H9 (cell line): ENCODE results near the gene ARAP1. TPM values are rescaled to one million over a fixed set of nuclear protein-coding genes. Genes with fewer than 3 reads are reported as not detected.

Source experiments
- DNase-seq: peaks from one replicate; pipeline ENCODE4 v3.0.0-alpha.2; 2017
- H2AFZ ChIP-seq: one replicate; pipeline ENCODE4 v1.6.1; 2013; ENCODE audit warnings: mild to moderate bottlenecking, low read length, control low read depth, moderate library complexity
- H2AK5ac ChIP-seq: 2 replicates; pipeline ENCODE4 v1.6.1; 2013; ENCODE audit warnings: low read length, control low read depth, mixed read lengths; ENCODE audit not compliant: insufficient read length
- H2BK120ac ChIP-seq: one replicate; pipeline ENCODE4 v1.6.1; 2013; ENCODE audit warnings: low read depth, mild to moderate bottlenecking, low read length, control low read depth, inconsistent platforms; ENCODE audit not compliant: poor library complexity, severe bottlenecking
- H2BK12ac ChIP-seq: 2 replicates; pipeline ENCODE4 v1.6.1; 2013; ENCODE audit warnings: low read length, control low read depth, mixed read lengths, low read depth; ENCODE audit not compliant: insufficient read length
- H2BK15ac ChIP-seq: 2 replicates; pipeline ENCODE4 v1.6.1; 2013; ENCODE audit warnings: low read depth, low read length, control low read depth
- H2BK20ac ChIP-seq: one replicate; pipeline ENCODE4 v1.6.1; 2013; ENCODE audit warnings: low read depth, mild to moderate bottlenecking, low read length, control low read depth, inconsistent platforms; ENCODE audit not compliant: poor library complexity, severe bottlenecking
- H2BK5ac ChIP-seq: 2 replicates; pipeline ENCODE4 v1.6.1; 2013; ENCODE audit warnings: low read length, control low read depth, mixed read lengths; ENCODE audit not compliant: insufficient read length
- H3K14ac ChIP-seq: 2 replicates; pipeline ENCODE4 v1.6.1; 2013; ENCODE audit warnings: low read length, control low read depth; ENCODE audit not compliant: insufficient read depth
- H3K18ac ChIP-seq: 2 replicates; pipeline ENCODE4 v1.6.1; 2013; ENCODE audit warnings: low read depth, mild to moderate bottlenecking, mixed read lengths, low read length, control low read depth; ENCODE audit not compliant: insufficient read length
- H3K23ac ChIP-seq: 2 replicates; pipeline ENCODE4 v1.6.1; 2013; ENCODE audit warnings: low read length, control low read depth, mixed read lengths, low read depth; ENCODE audit not compliant: insufficient read length
- H3K23me2 ChIP-seq: 2 replicates; pipeline ENCODE4 v1.6.1; 2013; ENCODE audit warnings: low read depth, mild to moderate bottlenecking, mixed read lengths, low read length, control low read depth; ENCODE audit not compliant: insufficient read length, poor library complexity, severe bottlenecking
- H3K27ac ChIP-seq: 2 replicates; pipeline ENCODE4 v1.5.1; 2013; ENCODE audit warnings: low read length, control low read depth, mixed read lengths, low read depth; ENCODE audit not compliant: insufficient read length
- H3K27me3 ChIP-seq: 2 replicates; pipeline ENCODE4 v1.6.1; 2013; ENCODE audit warnings: low read length, control low read depth, inconsistent platforms; ENCODE audit not compliant: insufficient read depth
- H3K4ac ChIP-seq: 2 replicates; pipeline ENCODE4 v1.6.1; 2013; ENCODE audit warnings: low read depth, mild to moderate bottlenecking, control low read depth, inconsistent platforms, low read length, moderate library complexity
- H3K4me1 ChIP-seq: 2 replicates; pipeline ENCODE4 v1.6.1; 2013; ENCODE audit warnings: low read length, control low read depth, inconsistent platforms; ENCODE audit not compliant: insufficient read depth
- H3K4me2 ChIP-seq: 2 replicates; pipeline ENCODE4 v1.6.1; 2013; ENCODE audit warnings: low read length, control low read depth, mixed read lengths; ENCODE audit not compliant: insufficient read length, insufficient read depth
- H3K56ac ChIP-seq: 2 replicates; pipeline ENCODE4 v1.6.1; 2013; ENCODE audit warnings: low read depth, mild to moderate bottlenecking, mixed read lengths, low read length, control low read depth; ENCODE audit not compliant: insufficient read length
- H3K79me1 ChIP-seq: 2 replicates; pipeline ENCODE4 v1.6.1; 2013; ENCODE audit warnings: low read depth, mild to moderate bottlenecking, moderate library complexity, low read length, control low read depth, inconsistent platforms; ENCODE audit not compliant: insufficient read depth, poor library complexity, severe bottlenecking
- H3K79me2 ChIP-seq: 2 replicates; pipeline ENCODE4 v1.6.1; 2013; ENCODE audit warnings: low read length, control low read depth, inconsistent platforms; ENCODE audit not compliant: insufficient read depth
- H3K9ac ChIP-seq: 2 replicates; pipeline ENCODE4 v1.6.1; 2013; ENCODE audit warnings: low read length, control low read depth, mixed read lengths; ENCODE audit not compliant: insufficient read length; ENCODE audit errors: extremely low read depth
- H3K9me3 ChIP-seq: one replicate; pipeline ENCODE4 v1.6.1; 2013; ENCODE audit warnings: low read depth, low read length, inconsistent platforms; ENCODE audit not compliant: control insufficient read depth
- H3T11ph ChIP-seq: one replicate; pipeline ENCODE4 v1.6.1; 2013; ENCODE audit warnings: mild to moderate bottlenecking, low read length, control low read depth, inconsistent platforms
- H4K20me1 ChIP-seq: one replicate; pipeline ENCODE4 v1.6.1; 2013; ENCODE audit not compliant: control insufficient read depth, insufficient read length, insufficient read depth
- H4K5ac ChIP-seq: 2 replicates; pipeline ENCODE4 v1.6.1; 2013; ENCODE audit warnings: low read depth, mild to moderate bottlenecking, mixed read lengths, low read length, control low read depth; ENCODE audit not compliant: insufficient read length
- H4K8ac ChIP-seq: replicated peaks from 2 replicates; pipeline ENCODE4 v1.6.1; 2013; ENCODE audit warnings: low read length, control low read depth, mixed read lengths, low read depth; ENCODE audit not compliant: insufficient read length
- H4K91ac ChIP-seq: 2 replicates; pipeline ENCODE4 v1.6.1; 2013; ENCODE audit warnings: low read depth, mild to moderate bottlenecking, moderate library complexity, mixed read lengths, low read length, control low read depth; ENCODE audit not compliant: insufficient read length
- H3K27ac Mint-ChIP-seq, 3 experiments: 2 replicates in 2 of 3; 3 replicates in 1 of 3; pipeline ENCODE4 v1.8.0; 2020 to 2021; ENCODE audit warnings: mixed read lengths in 3 of 3, mild to moderate bottlenecking in 1 of 3, moderate library complexity in 1 of 3
- H3K27me3 Mint-ChIP-seq: 2 replicates; pipeline ENCODE4 v1.8.0; 2021; ENCODE audit warnings: low read depth, mild to moderate bottlenecking, moderate library complexity, mixed read lengths
- H3K36me3 Mint-ChIP-seq, 3 experiments: 2 replicates in 2 of 3; 3 replicates in 1 of 3; pipeline ENCODE4 v1.8.0; 2020 to 2021; ENCODE audit warnings: low read depth in 3 of 3, mixed read lengths in 3 of 3; ENCODE audit not compliant: insufficient read depth in 1 of 3
- H3K4me1 Mint-ChIP-seq, 2 experiments: 2 replicates each; pipeline ENCODE4 v1.8.0; 2020; ENCODE audit warnings: mixed read lengths in 2 of 2
- H3K4me3 Mint-ChIP-seq, 2 experiments: 2 replicates in 1 of 2; 3 replicates in 1 of 2; pipeline ENCODE4 v1.8.0; 2020 to 2021; ENCODE audit warnings: mild to moderate bottlenecking in 2 of 2, mixed read lengths in 2 of 2, moderate library complexity in 1 of 2
- H3K9me3 Mint-ChIP-seq, 2 experiments: 2 replicates in 1 of 2; 3 replicates in 1 of 2; pipeline ENCODE4 v1.8.0; 2020; ENCODE audit warnings: mild to moderate bottlenecking in 2 of 2, mixed read lengths in 2 of 2, moderate library complexity in 1 of 2
- CTCF ChIP-seq: fragments of 200-600 bp; sonication (generic); conservative IDR thresholded peaks from 3 replicates; pipeline ENCODE4 v1.8.0; 2021; ENCODE audit warnings: antibody characterized with exemption, mild to moderate bottlenecking
- WGBS: extraction: QIAGEN DNeasy Blood & Tissue Kit; methylation state at CpG from one replicate; pipeline ENCODE4 v1.1.7; 2013; ENCODE audit warnings: missing lambda C conversion rate, low lambda C conversion rate, mixed read lengths; ENCODE audit not compliant: insufficient read length; ENCODE audit errors: extremely low coverage; 5-methylcytosine and 5-hydroxymethylcytosine counted together
- total RNA-seq: library from RNA; stranded (reverse); gene quantifications from 2 replicates; pipeline ENCODE4 v1.2.1, GENCODE V29; 2021

Gene ARAP1
- total RNA-seq, 1 experiment from 2014 or later: 59.4 TPM

GRCh38 chr11:72702577-72703241 is 49.5 kb downstream of the ARAP1 start:
- Histone ChIP-seq H2BK5ac (no peak overlapping the region), H2AFZ (no peak overlapping the region), H3K23me2 (peaks cover 3% of the 10 kb centered on the region), H4K5ac (no peak overlapping the region), H2AK5ac (no peak overlapping the region), H4K20me1 (peaks cover 2% of the 10 kb centered on the region), H3K23ac (no peak overlapping the region), H3K4ac (no peak overlapping the region), H3K9me3 (no peaks in the 10 kb centered on the region), H3K79me2 (no peaks in the 10 kb centered on the region), H3K27me3 (no peaks in the 10 kb centered on the region), H2BK20ac (no peak overlapping the region), H3K4me2 (no peak overlapping the region), H3T11ph (no peak overlapping the region), H3K9ac (no peak overlapping the region), H2BK12ac (no peak overlapping the region), H4K91ac (no peak overlapping the region), H3K56ac (no peak overlapping the region), H3K79me1 (no peaks in the 10 kb centered on the region), H3K27ac (no peak overlapping the region), H3K14ac (no peak overlapping the region), H2BK120ac (no peak overlapping the region), H3K4me1 (peaks cover 5% of the 10 kb centered on the region; the same call in 1 of the 2 replicates), H4K8ac (no peak overlapping the region), H2BK15ac (no peak overlapping the region), H3K18ac (no peak overlapping the region)
- H3K4me3 Mint-ChIP-seq: no peak overlapping the region
- DNase-seq: no peak
- TF ChIP-seq CTCF: no peak
- peak overlapping the region in 2 of 3 experiments; percentile 82 to 85; a peak in 4 of 7 replicates for H3K27ac Mint-ChIP-seq
- H3K4me1 Mint-ChIP-seq: peaks cover 45 to 60% of the 10 kb centered on the region in 2 experiments
- no peaks in the 10 kb centered on the region for H3K27me3 Mint-ChIP-seq
- WGBS: no CpG with 5 or more reads among the region's 15 CpGs
- H3K36me3 Mint-ChIP-seq: peaks cover 20 to 50% (median 45%) of the 10 kb centered on the region in 3 experiments
- no peaks in the 10 kb centered on the region for H3K9me3 Mint-ChIP-seq
